HEK293 (cell line): ENCODE results near the gene HNRNPA2B1.

ENCODE experiments used
- EGR2 ChIP-seq: fragments of 450-650 bp; formaldehyde crosslinking; IDR thresholded peaks from 2 replicates; pipeline ENCODE4 v1.5.1; 2016; ENCODE audit warnings: low read depth, missing biosample characterization, missing genetic modification characterization
- HOXA7 ChIP-seq: sonication (generic); formaldehyde crosslinking; IDR thresholded peaks from 2 replicates; pipeline ENCODE4 v1.8.1; 2022; ENCODE audit warnings: missing genetic modification reagents, borderline replicate concordance
- HOXD13 ChIP-seq: sonication (generic); formaldehyde crosslinking; IDR thresholded peaks from 2 replicates; pipeline ENCODE4 v1.8.0; 2022; ENCODE audit warnings: missing genetic modification reagents, borderline replicate concordance
- IKZF3 ChIP-seq: fragments of 450-650 bp; IDR thresholded peaks from 2 replicates; pipeline ENCODE4 v1.5.0; 2018; ENCODE audit warnings: missing biosample characterization, mild to moderate bottlenecking, missing genetic modification characterization, moderate library complexity
- KLF10 ChIP-seq: fragments of 450-650 bp; IDR thresholded peaks from 2 replicates; pipeline ENCODE4 v1.5.1; 2018; ENCODE audit warnings: missing biosample characterization, mild to moderate bottlenecking, missing genetic modification characterization
- MZF1 ChIP-seq: fragments of 450-650 bp; formaldehyde crosslinking; IDR thresholded peaks from 2 replicates; pipeline ENCODE4 v1.5.1; 2017; ENCODE audit warnings: missing biosample characterization, missing genetic modification characterization, borderline replicate concordance
- YY1 ChIP-seq: fragments of 450-650 bp; formaldehyde crosslinking; IDR thresholded peaks from 2 replicates; pipeline ENCODE4 v1.5.1; 2018; ENCODE audit warnings: missing biosample characterization, missing genetic modification characterization
- ZFP3 ChIP-seq: fragments of 450-650 bp; formaldehyde crosslinking; IDR thresholded peaks from 2 replicates; pipeline ENCODE4 v1.5.1; 2016; ENCODE audit warnings: low read depth, missing biosample characterization, missing genetic modification characterization
- ZFP41 ChIP-seq: fragments of 450-650 bp; formaldehyde crosslinking; IDR thresholded peaks from 2 replicates; pipeline ENCODE4 v1.5.1; 2016; ENCODE audit warnings: missing biosample characterization, missing genetic modification characterization, borderline replicate concordance
- ZNF10 ChIP-seq: fragments of 450-650 bp; formaldehyde crosslinking; IDR thresholded peaks from 2 replicates; pipeline ENCODE4 v1.5.1; 2017; ENCODE audit warnings: missing biosample characterization, missing genetic modification characterization
- ZNF184 ChIP-seq: fragments of 450-650 bp; IDR thresholded peaks from 2 replicates; pipeline ENCODE4 v1.5.1; 2018; ENCODE audit warnings: missing biosample characterization, mild to moderate bottlenecking, missing genetic modification characterization
- ZNF311 ChIP-seq: fragments of 450-650 bp; formaldehyde crosslinking; IDR thresholded peaks from 2 replicates; pipeline ENCODE4 v1.5.1; 2017; ENCODE audit warnings: missing biosample characterization, missing genetic modification characterization, borderline replicate concordance
- ZNF416 ChIP-seq: fragments of 450-650 bp; formaldehyde crosslinking; IDR thresholded peaks from 2 replicates; pipeline ENCODE4 v1.5.1; 2016; ENCODE audit warnings: missing biosample characterization, missing genetic modification characterization
- ZNF423 ChIP-seq: fragments of 450-650 bp; formaldehyde crosslinking; IDR thresholded peaks from 2 replicates; pipeline ENCODE4 v1.5.1; 2016; ENCODE audit warnings: missing biosample characterization, missing genetic modification characterization
- ZNF473 ChIP-seq: fragments of 450-650 bp; formaldehyde crosslinking; IDR thresholded peaks from 2 replicates; pipeline ENCODE4 v1.5.1; 2017; ENCODE audit warnings: missing biosample characterization, missing genetic modification characterization
- ZNF514 ChIP-seq: fragments of 450-650 bp; formaldehyde crosslinking; IDR thresholded peaks from 2 replicates; pipeline ENCODE4 v1.5.1; 2016; ENCODE audit warnings: missing biosample characterization, missing genetic modification characterization
- ZNF548 ChIP-seq: fragments of 450-650 bp; formaldehyde crosslinking; IDR thresholded peaks from 2 replicates; pipeline ENCODE4 v1.5.1; 2016; ENCODE audit warnings: missing biosample characterization, missing genetic modification characterization
- ZNF791 ChIP-seq: fragments of 450-650 bp; formaldehyde crosslinking; IDR thresholded peaks from 2 replicates; pipeline ENCODE4 v1.5.1; 2016; ENCODE audit warnings: missing biosample characterization, missing genetic modification characterization
- ZSCAN23 ChIP-seq: fragments of 450-650 bp; formaldehyde crosslinking; IDR thresholded peaks from 2 replicates; pipeline ENCODE4 v1.5.1; 2016; ENCODE audit warnings: missing biosample characterization, missing genetic modification characterization
- TF ChIP-seq, protein P1 (sequence below): fragments of 450-650 bp; formaldehyde crosslinking; IDR thresholded peaks from 2 replicates; pipeline ENCODE4 v1.5.1; 2017; ENCODE audit warnings: missing biosample characterization, missing genetic modification characterization
- TF ChIP-seq, protein P2 (sequence below): fragments of 450-650 bp; formaldehyde crosslinking; IDR thresholded peaks from 2 replicates; pipeline ENCODE4 v1.5.1; 2017; ENCODE audit warnings: missing biosample characterization, mild to moderate bottlenecking, missing genetic modification characterization, moderate library complexity
- TF ChIP-seq, protein P3 (sequence below): fragments of 450-650 bp; formaldehyde crosslinking; IDR thresholded peaks from 2 replicates; pipeline ENCODE4 v1.5.1; 2016; ENCODE audit warnings: missing biosample characterization, missing genetic modification characterization
- TF ChIP-seq, protein P4 (sequence below): fragments of 450-650 bp; formaldehyde crosslinking; IDR thresholded peaks from 2 replicates; pipeline ENCODE4 v1.5.1; 2016; ENCODE audit warnings: missing biosample characterization, missing genetic modification characterization
- TF ChIP-seq, protein P5 (sequence below): fragments of 450-650 bp; formaldehyde crosslinking; IDR thresholded peaks from 2 replicates; pipeline ENCODE4 v1.5.1; 2016; ENCODE audit warnings: missing biosample characterization, missing genetic modification characterization
- TF ChIP-seq, protein P6 (sequence below): fragments of 450-650 bp; formaldehyde crosslinking; IDR thresholded peaks from 2 replicates; pipeline ENCODE4 v1.5.1; 2016; ENCODE audit warnings: missing biosample characterization, missing genetic modification characterization, low read depth

Gene HNRNPA2B1

DNA sequence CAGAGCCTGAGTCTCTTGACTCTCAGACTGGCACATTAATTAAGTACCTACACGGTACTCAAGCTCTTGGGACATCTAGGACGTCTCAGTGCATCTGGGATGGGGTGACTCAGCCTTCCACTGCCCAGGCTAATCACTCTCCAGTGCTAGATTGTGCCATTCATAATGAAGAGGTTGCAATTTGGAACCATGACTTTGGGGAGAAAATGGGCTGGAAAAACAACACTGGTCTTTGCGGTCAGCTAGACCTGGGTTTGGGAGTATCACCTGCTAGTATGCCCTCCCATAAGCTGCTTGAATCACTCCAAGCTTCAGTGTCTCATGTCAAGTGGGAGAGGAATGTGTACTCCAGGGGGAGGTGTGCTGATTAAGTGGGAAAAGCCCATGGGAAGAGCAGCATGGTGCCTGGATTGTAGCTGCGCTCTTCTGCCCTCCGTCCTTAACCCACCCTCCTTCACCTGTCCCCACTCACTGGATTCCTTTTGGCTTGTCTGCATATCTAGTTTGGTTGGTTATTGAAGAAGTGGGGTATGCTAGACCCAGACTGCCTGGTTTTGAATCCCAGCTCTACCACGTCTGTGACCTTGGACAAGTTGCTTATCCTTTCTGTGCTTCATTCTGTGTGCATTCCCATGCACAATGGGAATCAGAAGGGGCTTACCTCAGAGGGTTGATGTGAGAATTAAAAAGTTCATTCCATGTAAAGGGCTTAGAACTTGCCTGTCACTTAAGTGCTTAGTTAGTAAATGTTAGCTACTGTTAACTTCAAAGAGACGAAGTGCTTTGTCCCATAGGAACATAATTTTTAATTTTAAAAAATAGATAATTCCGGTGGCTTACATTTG is 44.8 kb downstream of the HNRNPA2B1 start (continued):
- TF ChIP-seq ZNF473 (tag by site-specific recombination) (no peak), ZNF791 (no peak), EGR2 (tag by site-specific recombination) (0 out of 2 replicates have a peak, but pooled peaks have one; percentile 13), ZSCAN23 (tag by site-specific recombination) (no peak), IKZF3 (no peak), MZF1 (tag by site-specific recombination) (peak; percentile 36; the same call in 1 of the 2 replicates), ZNF311 (tag by site-specific recombination) (no peak), YY1 (tag by site-specific recombination) (no peak), ZNF423 (tag by site-specific recombination) (no peak), ZNF548 (no peak), HOXA7 (CRISPR knock-in tag) (no peak), ZFP41 (tag by site-specific recombination) (no peak), KLF10 (tag by site-specific recombination) (no peak), ZNF416 (tag by site-specific recombination) (no peak), ZNF10 (tag by site-specific recombination) (peak; percentile 71), ZFP3 (tag by site-specific recombination) (no peak), ZNF184 (no peak), ZNF514 (tag by site-specific recombination) (no peak), HOXD13 (CRISPR knock-in tag) (no peak)
- TF ChIP-seq, protein P1, sequence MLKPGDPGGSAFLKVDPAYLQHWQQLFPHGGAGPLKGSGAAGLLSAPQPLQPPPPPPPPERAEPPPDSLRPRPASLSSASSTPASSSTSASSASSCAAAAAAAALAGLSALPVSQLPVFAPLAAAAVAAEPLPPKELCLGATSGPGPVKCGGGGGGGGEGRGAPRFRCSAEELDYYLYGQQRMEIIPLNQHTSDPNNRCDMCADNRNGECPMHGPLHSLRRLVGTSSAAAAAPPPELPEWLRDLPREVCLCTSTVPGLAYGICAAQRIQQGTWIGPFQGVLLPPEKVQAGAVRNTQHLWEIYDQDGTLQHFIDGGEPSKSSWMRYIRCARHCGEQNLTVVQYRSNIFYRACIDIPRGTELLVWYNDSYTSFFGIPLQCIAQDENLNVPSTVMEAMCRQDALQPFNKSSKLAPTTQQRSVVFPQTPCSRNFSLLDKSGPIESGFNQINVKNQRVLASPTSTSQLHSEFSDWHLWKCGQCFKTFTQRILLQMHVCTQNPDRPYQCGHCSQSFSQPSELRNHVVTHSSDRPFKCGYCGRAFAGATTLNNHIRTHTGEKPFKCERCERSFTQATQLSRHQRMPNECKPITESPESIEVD (tag by site-specific recombination): no peak
- TF ChIP-seq, protein P2, sequence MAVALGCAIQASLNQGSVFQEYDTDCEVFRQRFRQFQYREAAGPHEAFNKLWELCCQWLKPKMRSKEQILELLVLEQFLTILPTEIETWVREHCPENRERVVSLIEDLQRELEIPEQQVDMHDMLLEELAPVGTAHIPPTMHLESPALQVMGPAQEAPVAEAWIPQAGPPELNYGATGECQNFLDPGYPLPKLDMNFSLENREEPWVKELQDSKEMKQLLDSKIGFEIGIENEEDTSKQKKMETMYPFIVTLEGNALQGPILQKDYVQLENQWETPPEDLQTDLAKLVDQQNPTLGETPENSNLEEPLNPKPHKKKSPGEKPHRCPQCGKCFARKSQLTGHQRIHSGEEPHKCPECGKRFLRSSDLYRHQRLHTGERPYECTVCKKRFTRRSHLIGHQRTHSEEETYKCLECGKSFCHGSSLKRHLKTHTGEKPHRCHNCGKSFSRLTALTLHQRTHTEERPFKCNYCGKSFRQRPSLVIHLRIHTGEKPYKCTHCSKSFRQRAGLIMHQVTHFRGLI: no peak
- TF ChIP-seq, protein P3, sequence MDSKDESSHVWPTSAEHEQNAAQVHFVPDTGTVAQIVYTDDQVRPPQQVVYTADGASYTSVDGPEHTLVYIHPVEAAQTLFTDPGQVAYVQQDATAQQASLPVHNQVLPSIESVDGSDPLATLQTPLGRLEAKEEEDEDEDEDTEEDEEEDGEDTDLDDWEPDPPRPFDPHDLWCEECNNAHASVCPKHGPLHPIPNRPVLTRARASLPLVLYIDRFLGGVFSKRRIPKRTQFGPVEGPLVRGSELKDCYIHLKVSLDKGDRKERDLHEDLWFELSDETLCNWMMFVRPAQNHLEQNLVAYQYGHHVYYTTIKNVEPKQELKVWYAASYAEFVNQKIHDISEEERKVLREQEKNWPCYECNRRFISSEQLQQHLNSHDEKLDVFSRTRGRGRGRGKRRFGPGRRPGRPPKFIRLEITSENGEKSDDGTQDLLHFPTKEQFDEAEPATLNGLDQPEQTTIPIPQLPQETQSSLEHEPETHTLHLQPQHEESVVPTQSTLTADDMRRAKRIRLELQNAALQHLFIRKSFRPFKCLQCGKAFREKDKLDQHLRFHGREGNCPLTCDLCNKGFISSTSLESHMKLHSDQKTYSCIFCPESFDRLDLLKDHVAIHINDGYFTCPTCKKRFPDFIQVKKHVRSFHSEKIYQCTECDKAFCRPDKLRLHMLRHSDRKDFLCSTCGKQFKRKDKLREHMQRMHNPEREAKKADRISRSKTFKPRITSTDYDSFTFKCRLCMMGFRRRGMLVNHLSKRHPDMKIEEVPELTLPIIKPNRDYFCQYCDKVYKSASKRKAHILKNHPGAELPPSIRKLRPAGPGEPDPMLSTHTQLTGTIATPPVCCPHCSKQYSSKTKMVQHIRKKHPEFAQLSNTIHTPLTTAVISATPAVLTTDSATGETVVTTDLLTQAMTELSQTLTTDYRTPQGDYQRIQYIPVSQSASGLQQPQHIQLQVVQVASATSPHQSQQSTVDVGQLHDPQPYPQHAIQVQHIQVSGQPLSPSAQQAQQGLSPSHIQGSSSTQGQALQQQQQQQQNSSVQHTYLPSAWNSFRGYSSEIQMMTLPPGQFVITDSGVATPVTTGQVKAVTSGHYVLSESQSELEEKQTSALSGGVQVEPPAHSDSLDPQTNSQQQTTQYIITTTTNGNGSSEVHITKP (tag by site-specific recombination): peak; percentile 97
- TF ChIP-seq, protein P4, sequence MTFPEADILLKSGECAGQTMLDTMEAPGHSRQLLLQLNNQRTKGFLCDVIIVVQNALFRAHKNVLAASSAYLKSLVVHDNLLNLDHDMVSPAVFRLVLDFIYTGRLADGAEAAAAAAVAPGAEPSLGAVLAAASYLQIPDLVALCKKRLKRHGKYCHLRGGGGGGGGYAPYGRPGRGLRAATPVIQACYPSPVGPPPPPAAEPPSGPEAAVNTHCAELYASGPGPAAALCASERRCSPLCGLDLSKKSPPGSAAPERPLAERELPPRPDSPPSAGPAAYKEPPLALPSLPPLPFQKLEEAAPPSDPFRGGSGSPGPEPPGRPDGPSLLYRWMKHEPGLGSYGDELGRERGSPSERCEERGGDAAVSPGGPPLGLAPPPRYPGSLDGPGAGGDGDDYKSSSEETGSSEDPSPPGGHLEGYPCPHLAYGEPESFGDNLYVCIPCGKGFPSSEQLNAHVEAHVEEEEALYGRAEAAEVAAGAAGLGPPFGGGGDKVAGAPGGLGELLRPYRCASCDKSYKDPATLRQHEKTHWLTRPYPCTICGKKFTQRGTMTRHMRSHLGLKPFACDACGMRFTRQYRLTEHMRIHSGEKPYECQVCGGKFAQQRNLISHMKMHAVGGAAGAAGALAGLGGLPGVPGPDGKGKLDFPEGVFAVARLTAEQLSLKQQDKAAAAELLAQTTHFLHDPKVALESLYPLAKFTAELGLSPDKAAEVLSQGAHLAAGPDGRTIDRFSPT (tag by site-specific recombination): peak; percentile 23; the same call in 1 of the 2 replicates
- TF ChIP-seq, protein P5, sequence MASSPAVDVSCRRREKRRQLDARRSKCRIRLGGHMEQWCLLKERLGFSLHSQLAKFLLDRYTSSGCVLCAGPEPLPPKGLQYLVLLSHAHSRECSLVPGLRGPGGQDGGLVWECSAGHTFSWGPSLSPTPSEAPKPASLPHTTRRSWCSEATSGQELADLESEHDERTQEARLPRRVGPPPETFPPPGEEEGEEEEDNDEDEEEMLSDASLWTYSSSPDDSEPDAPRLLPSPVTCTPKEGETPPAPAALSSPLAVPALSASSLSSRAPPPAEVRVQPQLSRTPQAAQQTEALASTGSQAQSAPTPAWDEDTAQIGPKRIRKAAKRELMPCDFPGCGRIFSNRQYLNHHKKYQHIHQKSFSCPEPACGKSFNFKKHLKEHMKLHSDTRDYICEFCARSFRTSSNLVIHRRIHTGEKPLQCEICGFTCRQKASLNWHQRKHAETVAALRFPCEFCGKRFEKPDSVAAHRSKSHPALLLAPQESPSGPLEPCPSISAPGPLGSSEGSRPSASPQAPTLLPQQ (tag by site-specific recombination): no peak
- TF ChIP-seq, protein P6, sequence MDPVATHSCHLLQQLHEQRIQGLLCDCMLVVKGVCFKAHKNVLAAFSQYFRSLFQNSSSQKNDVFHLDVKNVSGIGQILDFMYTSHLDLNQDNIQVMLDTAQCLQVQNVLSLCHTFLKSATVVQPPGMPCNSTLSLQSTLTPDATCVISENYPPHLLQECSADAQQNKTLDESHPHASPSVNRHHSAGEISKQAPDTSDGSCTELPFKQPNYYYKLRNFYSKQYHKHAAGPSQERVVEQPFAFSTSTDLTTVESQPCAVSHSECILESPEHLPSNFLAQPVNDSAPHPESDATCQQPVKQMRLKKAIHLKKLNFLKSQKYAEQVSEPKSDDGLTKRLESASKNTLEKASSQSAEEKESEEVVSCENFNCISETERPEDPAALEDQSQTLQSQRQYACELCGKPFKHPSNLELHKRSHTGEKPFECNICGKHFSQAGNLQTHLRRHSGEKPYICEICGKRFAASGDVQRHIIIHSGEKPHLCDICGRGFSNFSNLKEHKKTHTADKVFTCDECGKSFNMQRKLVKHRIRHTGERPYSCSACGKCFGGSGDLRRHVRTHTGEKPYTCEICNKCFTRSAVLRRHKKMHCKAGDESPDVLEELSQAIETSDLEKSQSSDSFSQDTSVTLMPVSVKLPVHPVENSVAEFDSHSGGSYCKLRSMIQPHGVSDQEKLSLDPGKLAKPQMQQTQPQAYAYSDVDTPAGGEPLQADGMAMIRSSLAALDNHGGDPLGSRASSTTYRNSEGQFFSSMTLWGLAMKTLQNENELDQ: no peak
